ENCODE data around the gene MAN1C1.
"Not testable (repeated sequence)": the region's sequence is repeated elsewhere in the genome, so short reads cannot be mapped to it uniquely, and the experiment has no call there.

MAN1C1 gene

DNA sequence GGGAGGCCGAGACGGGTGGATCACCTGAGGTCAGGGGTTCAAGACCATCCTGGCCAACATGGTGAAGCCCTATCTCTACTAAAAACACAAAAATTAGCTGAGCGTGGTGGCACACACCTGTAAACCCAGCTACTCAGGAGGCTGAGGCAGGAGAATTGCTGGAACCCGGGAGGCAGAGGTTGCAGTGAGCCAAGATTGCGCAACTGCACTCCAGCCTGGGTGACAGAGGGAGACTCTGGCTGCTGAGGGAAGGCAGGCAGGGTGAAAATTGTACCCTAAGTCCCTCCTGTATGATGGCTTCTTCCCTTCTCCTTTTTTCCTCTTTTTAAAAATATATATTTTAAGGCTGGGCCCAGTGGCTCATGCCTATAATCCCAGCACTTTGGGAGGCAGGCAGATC, 19.9 kb upstream of the MAN1C1 start:
- H2AK5ac ChIP-seq (ENCODE audit: low read depth, low read length); H3K9me3 ChIP-seq (replicated peaks in 1 of 2; ENCODE audit: control insufficient read depth in 2 of 2, insufficient read depth in 1 of 2, low read depth in 1 of 2, low read length in 2 of 2); H4K91ac ChIP-seq (ENCODE audit: low read depth, low read length, poor library complexity); H2BK120ac ChIP-seq (ENCODE audit: low read depth, low read length); H3K36me3 ChIP-seq (replicated peaks in 1 of 2; ENCODE audit: control insufficient read depth in 2 of 2, insufficient read depth in 2 of 2, low read length in 2 of 2); H3K23ac ChIP-seq (ENCODE audit: low read depth, low read length, poor library complexity); H3K27ac ChIP-seq (replicated peaks; ENCODE audit: low read length); H3K4me3 ChIP-seq (ENCODE audit: low read length in 2 of 2); H4K8ac ChIP-seq (ENCODE audit: low read depth, low read length); H3K18ac ChIP-seq (ENCODE audit: low read length); H3K14ac ChIP-seq (ENCODE audit: low read length); H2BK12ac ChIP-seq (ENCODE audit: low read length); H3K4me1 ChIP-seq (ENCODE audit: control insufficient read depth in 2 of 2, insufficient read depth in 1 of 2, low read depth in 1 of 2, low read length in 2 of 2); H3K4ac ChIP-seq (ENCODE audit: low read length); H2AFZ ChIP-seq (ENCODE audit: low read length); H2BK5ac ChIP-seq (ENCODE audit: low read length); DNase-seq (ENCODE audit: low spot score); H2BK15ac ChIP-seq (ENCODE audit: low read length); H3K4me2 ChIP-seq (ENCODE audit: insufficient read depth, low read length, poor library complexity, severe bottlenecking); H3K9ac ChIP-seq (ENCODE audit: low read depth, low read length, poor library complexity); H3K79me1 ChIP-seq (ENCODE audit: low read depth, low read length): not testable (repeated sequence)
- H3K27me3 ChIP-seq (ENCODE audit: control insufficient read depth in 3 of 3, insufficient read depth in 3 of 3, low read depth in 1 of 3, low read length in 3 of 3), result peaks cover 0 to 26% (median 0%) of the 10 kb centered on the region in 3 experiments
- no CpG with 5 or more reads among the region's 5 CpGs for WGBS, 2 donors (ENCODE audit: extremely low coverage in 2 of 2, insufficient read length in 2 of 2, insufficient replicate concordance in 1 of 2)

DNA sequence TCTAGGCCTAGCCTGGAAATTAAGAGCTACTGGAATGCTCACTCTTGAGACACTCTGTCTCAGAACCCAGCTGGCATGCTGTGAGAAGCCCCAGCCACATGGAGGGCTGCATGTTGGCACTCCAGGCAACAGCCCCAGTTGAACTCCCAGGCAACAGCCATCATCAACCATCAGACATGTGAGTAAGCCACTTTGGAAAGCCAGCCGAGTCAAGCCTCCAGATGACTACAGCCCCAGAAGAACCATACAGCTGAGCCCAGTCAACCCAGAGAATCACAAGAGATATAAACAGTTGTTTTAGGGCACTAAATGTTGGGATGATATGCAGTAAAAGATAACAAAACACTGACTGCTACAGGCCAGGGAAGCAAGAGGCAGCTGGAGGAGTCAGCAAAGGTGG, 17.7 kb upstream of the MAN1C1 start:
- H3K4me2 ChIP-seq (ENCODE audit: insufficient read depth, low read length, poor library complexity, severe bottlenecking), result no peak overlapping the region
- no peak overlapping the region for H3K9ac ChIP-seq (ENCODE audit: low read depth, low read length, poor library complexity)
- H3K4me3 ChIP-seq (ENCODE audit: low read length in 2 of 2), result no peak overlapping the region
- H2BK120ac ChIP-seq (ENCODE audit: low read depth, low read length), result no peak overlapping the region
- no peak overlapping the region for H2AFZ ChIP-seq (ENCODE audit: low read length)
- no peak overlapping the region for H2BK15ac ChIP-seq (ENCODE audit: low read length)
- peaks cover 0 to 23% (median 0%) of the 10 kb centered on the region in 3 experiments for H3K27me3 ChIP-seq (ENCODE audit: control insufficient read depth in 3 of 3, insufficient read depth in 3 of 3, low read depth in 1 of 3, low read length in 3 of 3)
- no peaks in the 10 kb centered on the region for H3K79me1 ChIP-seq (ENCODE audit: low read depth, low read length)
- no peak overlapping the region for H4K8ac ChIP-seq (ENCODE audit: low read depth, low read length)
- no peak overlapping the region for H2BK12ac ChIP-seq (ENCODE audit: low read length)
- H3K18ac ChIP-seq (ENCODE audit: low read length), result no peak overlapping the region
- no peak overlapping the region for H3K27ac ChIP-seq (replicated peaks; ENCODE audit: low read length)
- H3K4me1 ChIP-seq (ENCODE audit: control insufficient read depth in 2 of 2, insufficient read depth in 1 of 2, low read depth in 1 of 2, low read length in 2 of 2), result no peaks in the 10 kb centered on the region
- peaks cover 2 to 4% of the 10 kb centered on the region in 2 donors for H3K9me3 ChIP-seq (replicated peaks in 1 of 2; ENCODE audit: control insufficient read depth in 2 of 2, insufficient read depth in 1 of 2, low read depth in 1 of 2, low read length in 2 of 2)
- H2AK5ac ChIP-seq (ENCODE audit: low read depth, low read length), result no peak overlapping the region
- no peak overlapping the region for H2BK5ac ChIP-seq (ENCODE audit: low read length)
- no peak overlapping the region for H4K91ac ChIP-seq (ENCODE audit: low read depth, low read length, poor library complexity)
- H3K14ac ChIP-seq (ENCODE audit: low read length), result no peak overlapping the region
- no peaks in the 10 kb centered on the region for H3K36me3 ChIP-seq (replicated peaks in 1 of 2; ENCODE audit: control insufficient read depth in 2 of 2, insufficient read depth in 2 of 2, low read length in 2 of 2)
- DNase-seq (ENCODE audit: low spot score), result no peak
- H3K4ac ChIP-seq (ENCODE audit: low read length), result no peak overlapping the region
- no peak overlapping the region for H3K23ac ChIP-seq (ENCODE audit: low read depth, low read length, poor library complexity)
- WGBS, 2 donors (ENCODE audit: extremely low coverage in 2 of 2, insufficient read length in 2 of 2, insufficient replicate concordance in 1 of 2), result no CpG with 5 or more reads among the region's 1 CpG

DNA sequence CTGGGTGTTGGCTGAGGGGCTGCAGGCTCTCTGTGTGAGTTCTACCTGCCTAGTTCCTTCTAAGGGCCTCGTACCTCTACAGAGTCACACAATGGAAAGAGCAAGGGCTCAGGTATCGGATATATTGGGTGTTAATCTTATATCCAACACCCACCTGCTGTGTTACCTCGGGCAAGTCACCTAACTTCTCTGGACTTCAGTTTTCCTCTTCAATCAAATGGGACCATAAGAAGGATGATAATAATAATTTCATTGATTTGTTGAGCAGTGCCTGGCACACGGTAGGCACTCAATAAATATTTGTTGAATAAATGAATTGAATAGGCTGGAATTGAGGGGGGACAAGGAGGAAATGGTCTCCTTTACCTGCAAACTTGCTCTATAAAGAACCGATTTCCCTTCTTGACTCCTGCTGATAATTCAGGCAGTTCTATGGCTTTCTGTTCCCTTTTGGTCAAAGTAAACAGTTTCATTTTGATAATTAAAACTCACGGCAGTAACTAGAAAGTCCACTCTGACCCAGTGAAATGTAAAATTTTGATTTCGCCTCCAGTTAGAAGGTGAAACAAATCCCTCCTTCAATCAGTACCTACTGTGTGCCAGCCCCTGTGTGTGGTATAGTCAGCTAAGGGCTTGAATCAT, 16.5 kb upstream of the MAN1C1 start:
- Histone ChIP-seq H4K8ac (ENCODE audit: low read depth, low read length) (no peak overlapping the region), H3K27me3 (ENCODE audit: control insufficient read depth in 3 of 3, insufficient read depth in 3 of 3, low read depth in 1 of 3, low read length in 3 of 3) (peaks cover 0 to 17% (median 0%) of the 10 kb centered on the region in 3 experiments), H2BK120ac (ENCODE audit: low read depth, low read length) (no peak overlapping the region), H3K4me1 (ENCODE audit: control insufficient read depth in 2 of 2, insufficient read depth in 1 of 2, low read depth in 1 of 2, low read length in 2 of 2) (no peaks in the 10 kb centered on the region), H3K27ac (replicated peaks; ENCODE audit: low read length) (no peak overlapping the region), H3K36me3 (replicated peaks in 1 of 2; ENCODE audit: control insufficient read depth in 2 of 2, insufficient read depth in 2 of 2, low read length in 2 of 2) (no peaks in the 10 kb centered on the region), H3K23ac (ENCODE audit: low read depth, low read length, poor library complexity) (no peak overlapping the region), H3K9me3 (replicated peaks in 1 of 2; ENCODE audit: control insufficient read depth in 2 of 2, insufficient read depth in 1 of 2, low read depth in 1 of 2, low read length in 2 of 2) (peaks cover 2 to 4% of the 10 kb centered on the region in 2 donors), H2AFZ (ENCODE audit: low read length) (no peak overlapping the region), H4K91ac (ENCODE audit: low read depth, low read length, poor library complexity) (no peak overlapping the region), H2BK12ac (ENCODE audit: low read length) (no peak overlapping the region), H3K79me1 (ENCODE audit: low read depth, low read length) (no peaks in the 10 kb centered on the region), H2BK5ac (ENCODE audit: low read length) (no peak overlapping the region), H3K4me2 (ENCODE audit: insufficient read depth, low read length, poor library complexity, severe bottlenecking) (no peak overlapping the region), H3K14ac (ENCODE audit: low read length) (no peak overlapping the region), H2BK15ac (ENCODE audit: low read length) (no peak overlapping the region), H2AK5ac (ENCODE audit: low read depth, low read length) (peak overlapping the region; percentile 32), H3K4ac (ENCODE audit: low read length) (no peak overlapping the region), H3K9ac (ENCODE audit: low read depth, low read length, poor library complexity) (no peak overlapping the region), H3K18ac (ENCODE audit: low read length) (no peak overlapping the region), H3K4me3 (ENCODE audit: low read length in 2 of 2) (no peak overlapping the region)
- no peak for DNase-seq (ENCODE audit: low spot score)
- WGBS, 2 donors (ENCODE audit: extremely low coverage in 2 of 2, insufficient read length in 2 of 2, insufficient replicate concordance in 1 of 2), result no CpG with 5 or more reads among the region's 7 CpGs

GRCh38 chr1:25600971-25601699, 15.5 kb upstream of the MAN1C1 start:
- WGBS, 2 donors (ENCODE audit: extremely low coverage in 2 of 2, insufficient read length in 2 of 2, insufficient replicate concordance in 1 of 2), result no CpG with 5 or more reads among the region's 5 CpGs
- H3K4me3 ChIP-seq (ENCODE audit: low read length in 2 of 2); DNase-seq (ENCODE audit: low spot score); H3K36me3 ChIP-seq (replicated peaks in 1 of 2; ENCODE audit: control insufficient read depth in 2 of 2, insufficient read depth in 2 of 2, low read length in 2 of 2); H2BK12ac ChIP-seq (ENCODE audit: low read length); H4K8ac ChIP-seq (ENCODE audit: low read depth, low read length); H3K9ac ChIP-seq (ENCODE audit: low read depth, low read length, poor library complexity); H2AK5ac ChIP-seq (ENCODE audit: low read depth, low read length); H3K4me2 ChIP-seq (ENCODE audit: insufficient read depth, low read length, poor library complexity, severe bottlenecking); H3K27ac ChIP-seq (replicated peaks; ENCODE audit: low read length); H2BK15ac ChIP-seq (ENCODE audit: low read length); H3K9me3 ChIP-seq (replicated peaks in 1 of 2; ENCODE audit: control insufficient read depth in 2 of 2, insufficient read depth in 1 of 2, low read depth in 1 of 2, low read length in 2 of 2); H3K18ac ChIP-seq (ENCODE audit: low read length); H3K4ac ChIP-seq (ENCODE audit: low read length); H3K14ac ChIP-seq (ENCODE audit: low read length); H3K79me1 ChIP-seq (ENCODE audit: low read depth, low read length); H3K4me1 ChIP-seq (ENCODE audit: control insufficient read depth in 2 of 2, insufficient read depth in 1 of 2, low read depth in 1 of 2, low read length in 2 of 2); H2AFZ ChIP-seq (ENCODE audit: low read length); H2BK120ac ChIP-seq (ENCODE audit: low read depth, low read length); H4K91ac ChIP-seq (ENCODE audit: low read depth, low read length, poor library complexity); H2BK5ac ChIP-seq (ENCODE audit: low read length); H3K23ac ChIP-seq (ENCODE audit: low read depth, low read length, poor library complexity): not testable (repeated sequence)
- H3K27me3 ChIP-seq (ENCODE audit: control insufficient read depth in 3 of 3, insufficient read depth in 3 of 3, low read depth in 1 of 3, low read length in 3 of 3), result peaks cover 0 to 15% (median 0%) of the 10 kb centered on the region in 3 experiments
